Medulla oblongata (tissue), 1 donor: Measurements from ENCODE around the gene ITIH2.

Source experiments
- DNase-seq: peaks from one replicate; pipeline ENCODE4 v3.0.0-alpha.2; 2015; ENCODE audit errors: extremely low spot score

ITIH2 gene

DNA sequence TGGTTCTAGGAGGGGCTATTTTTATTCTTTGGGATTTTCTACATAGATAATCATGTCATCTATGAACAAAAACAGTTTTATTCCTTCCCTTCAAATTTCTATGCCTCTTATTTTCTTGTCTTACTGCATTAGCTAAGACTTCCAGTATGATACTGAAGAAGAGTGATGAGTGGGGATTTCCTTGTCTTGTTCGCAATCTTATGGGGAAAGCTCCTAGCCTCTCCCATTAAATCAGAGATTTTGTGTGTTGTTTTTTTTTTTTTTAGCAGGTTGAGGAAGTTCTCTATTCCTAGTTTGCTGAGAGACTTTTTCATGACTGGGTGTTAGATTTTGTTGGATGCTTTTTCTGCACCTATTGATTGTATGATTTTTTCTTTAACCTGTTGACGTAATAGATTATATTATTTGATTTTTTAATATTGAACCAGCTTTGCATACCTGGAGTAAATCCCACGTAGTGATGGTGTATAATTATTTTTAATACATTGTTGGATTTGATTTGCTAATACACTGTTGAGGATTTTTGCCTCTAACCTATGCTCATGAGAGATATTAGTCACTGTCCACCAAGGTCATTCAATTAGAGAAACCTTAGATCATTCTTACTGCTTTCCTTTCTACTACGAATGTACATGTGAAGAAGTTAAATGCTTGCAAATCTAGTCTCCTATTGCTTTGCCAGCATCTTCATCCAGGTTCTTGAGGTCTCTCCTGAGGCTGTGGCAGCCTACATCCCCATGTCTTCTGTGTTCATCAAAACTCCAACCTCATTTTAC lies 91.3 kb downstream of the ITIH2 start:
- DNase-seq, result no peak

DNA sequence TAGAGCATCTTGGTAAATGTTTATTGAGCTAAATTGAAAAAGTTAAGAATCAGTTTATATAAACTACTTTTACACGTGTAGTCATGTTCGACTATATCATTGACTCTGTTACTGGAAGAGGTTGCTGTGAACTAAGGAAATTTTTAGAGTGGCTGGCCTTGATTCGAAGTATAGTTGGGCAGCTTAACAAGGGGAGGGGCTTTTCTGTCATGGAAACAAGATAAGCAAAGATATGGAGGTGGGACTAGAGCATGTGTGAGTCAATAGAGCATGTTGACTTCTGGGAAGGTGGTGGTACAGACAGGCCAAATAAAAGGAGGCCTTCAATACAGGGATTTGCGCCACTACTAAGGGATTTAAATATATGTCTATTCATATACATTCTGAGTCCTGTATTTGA lies 92.5 kb downstream of the ITIH2 start:
- DNase-seq, result no peak

DNA sequence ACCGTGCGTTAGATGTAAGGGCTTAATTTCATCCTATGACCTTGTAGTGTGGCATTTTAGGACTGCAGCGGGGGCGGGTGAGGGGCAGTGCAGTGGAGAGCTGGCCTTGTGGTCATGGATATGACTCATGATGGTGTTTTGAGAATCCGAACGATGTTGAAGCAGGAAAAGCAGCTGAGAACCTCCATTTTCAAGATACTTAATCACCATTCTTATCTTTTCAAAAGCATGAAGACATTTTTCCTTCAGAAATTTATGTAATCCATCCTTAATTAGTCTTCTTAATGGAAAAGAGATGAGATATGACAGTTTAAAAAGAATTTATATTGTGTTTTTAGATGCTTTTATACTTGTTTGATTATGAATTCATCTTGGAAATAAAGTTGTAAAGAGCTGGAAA lies 94.5 kb downstream of the ITIH2 start:
- DNase-seq, result no peak
